ENCODE results near the gene GPN2.
A peak's percentile ranks its signal among the peaks of the same experiment; 100 is the strongest.

The GPN2 gene

GRCh38 chr1:26829184-26829911 lies 60.7 kb downstream of the GPN2 start:
- Mint-ChIP-seq H3K36me3 (ENCODE audit: insufficient read depth) (peaks cover 42% of the 10 kb centered on the region), H3K27ac (peak overlapping the region; percentile 99), H3K27me3 (no peaks in the 10 kb centered on the region), H3K4me1 (ENCODE audit: low read depth in 2 of 2) (peaks cover 65 to 72% of the 10 kb centered on the region in 2 donors), H3K4me3 (peak overlapping the region; percentile 89 to 96), H3K9me3 (no peaks in the 10 kb centered on the region)
- no peak for DNase-seq
- no peak for ATAC-seq (replicated peaks)

- Mint-ChIP-seq H3K4me1 (ENCODE audit: low read depth in 2 of 2) (peaks cover 57 to 63% of the 10 kb centered on the region in 2 donors), H3K27ac (peak overlapping the region; percentile 99), H3K4me3 (peak overlapping the region; percentile 89 to 96), H3K9me3 (no peaks in the 10 kb centered on the region), H3K27me3 (no peaks in the 10 kb centered on the region), H3K36me3 (ENCODE audit: insufficient read depth) (peaks cover 34% of the 10 kb centered on the region)
- peak; percentile 28 for ATAC-seq (replicated peaks)
- DNase-seq = no peak
These were observed 61.6 kb downstream of the GPN2 start for GRCh38 chr1:26828411-26828991.

- ATAC-seq (replicated peaks) (no peak), DNase-seq (no peak)
- Mint-ChIP-seq H3K27me3 (no peaks in the 10 kb centered on the region), H3K27ac (peak overlapping the region; percentile 99), H3K4me1 (ENCODE audit: low read depth in 2 of 2) (peaks cover 48 to 55% of the 10 kb centered on the region in 2 donors), H3K4me3 (peak overlapping the region; percentile 89 to 96), H3K9me3 (no peaks in the 10 kb centered on the region), H3K36me3 (ENCODE audit: insufficient read depth) (peaks cover 25% of the 10 kb centered on the region)
These were observed 62.4 kb downstream of the GPN2 start for GRCh38 chr1:26827663-26828062.

GRCh38 chr1:26827106-26827604 lies 62.9 kb downstream of the GPN2 start:
- peaks cover 20% of the 10 kb centered on the region for H3K36me3 Mint-ChIP-seq (ENCODE audit: insufficient read depth)
- DNase-seq (no peak), ATAC-seq (replicated peaks) (no peak)
- H3K9me3 Mint-ChIP-seq = no peaks in the 10 kb centered on the region
- H3K4me1 Mint-ChIP-seq (ENCODE audit: low read depth in 2 of 2) = peaks cover 44 to 50% of the 10 kb centered on the region in 2 donors
- H3K4me3 Mint-ChIP-seq = peak overlapping the region; percentile 89 to 96
- H3K27me3 Mint-ChIP-seq = no peaks in the 10 kb centered on the region
- peak overlapping the region; percentile 99 for H3K27ac Mint-ChIP-seq

GRCh38 chr1:26826261-26827105 lies 63.6 kb downstream of the GPN2 start, which contains the start of gene ZDHHC18:
Gene ZDHHC18, plus strand, starts transcription at chr1:26826688. Its CDS starts 117 bp downstream, at chr1:26826805.
- Mint-ChIP-seq H3K27ac (peak within 1 kb of the TSS; percentile 99), H3K27me3 (no peaks in the 10 kb centered on the region), H3K9me3 (no peaks in the 10 kb centered on the region), H3K36me3 (ENCODE audit: insufficient read depth) (peaks cover 17% of the 10 kb centered on the region), H3K4me3 (peak within 1 kb of the TSS; percentile 89 to 96), H3K4me1 (ENCODE audit: low read depth in 2 of 2) (peaks cover 39 to 43% of the 10 kb centered on the region in 2 donors)
- ATAC-seq (replicated peaks) (peak; percentile 88), DNase-seq (peak; percentile 64 to 76 (median 74))

Measured in effector memory CD8-positive, alpha-beta T cell (primary cell).